ENCODE measurements around the gene DOCK9. TPM values are rescaled to one million over a fixed set of nuclear protein-coding genes. Genes with fewer than 3 reads are reported as not detected.

The DOCK9 gene
- polyA plus RNA-seq, 1 of the 3 experiments (the other 2 are of a cell fraction) = 16.6 TPM

DNA sequence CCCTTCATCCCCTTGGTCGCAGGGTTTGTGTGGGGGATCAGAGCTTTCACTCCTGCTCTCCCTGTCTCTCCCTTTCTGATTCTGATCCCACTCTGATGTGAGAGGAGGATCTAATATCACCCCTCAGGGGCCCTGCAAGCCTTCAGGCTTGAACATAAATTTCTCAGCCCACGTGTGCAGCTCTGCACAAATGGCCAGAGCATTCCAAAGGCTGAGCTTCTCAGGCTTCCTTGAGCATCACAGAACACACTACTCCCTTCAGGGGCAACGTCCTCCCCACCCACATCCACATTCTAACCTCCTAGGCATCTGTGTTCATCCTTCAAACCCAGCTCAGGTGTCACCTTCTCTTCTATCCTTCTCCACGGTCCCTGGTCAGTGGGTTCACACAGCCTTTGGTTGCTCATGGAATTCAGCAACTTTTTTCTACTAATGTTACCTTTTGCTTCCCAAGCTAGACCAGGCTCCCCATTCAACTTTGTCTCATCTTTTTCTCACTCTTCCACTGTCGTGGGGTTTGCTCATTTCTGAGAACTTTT, 24.4 kb upstream of the DOCK9 start:
- H3K79me2 ChIP-seq (ENCODE audit: insufficient read depth) = no peaks in the 10 kb centered on the region
- peaks cover 21 to 28% of the 10 kb centered on the region in 2 experiments; a peak in 3 of 4 replicates for H3K4me1 ChIP-seq (ENCODE audit: control insufficient read depth in 1 of 2, insufficient read depth in 2 of 2, low read depth in 1 of 2, low read length in 1 of 2)
- no peak overlapping the region for H3K27ac ChIP-seq (ENCODE audit: low read depth in 2 of 2, low read length in 1 of 2)
- no peak overlapping the region for H3K4me2 ChIP-seq
- no peaks in the 10 kb centered on the region for H3K36me3 ChIP-seq (replicated peaks in 1 of 2; ENCODE audit: control insufficient read depth in 1 of 2, insufficient read depth in 2 of 2, low read length in 1 of 2)
- H3K4me3 ChIP-seq (ENCODE audit: low read depth in 2 of 2, low read length in 1 of 2) = no peak overlapping the region
- POLR2A ChIA-PET = no interaction called here
- no peaks in the 10 kb centered on the region for H4K20me1 ChIP-seq (ENCODE audit: insufficient read depth)
- H3K27me3 ChIP-seq (ENCODE audit: insufficient read depth) = no peaks in the 10 kb centered on the region
- DNase-seq = no peak
- TF ChIP-seq JUND (IDR thresholded peaks at IDR 0.05) = no peak
- TF ChIP-seq, protein P1, sequence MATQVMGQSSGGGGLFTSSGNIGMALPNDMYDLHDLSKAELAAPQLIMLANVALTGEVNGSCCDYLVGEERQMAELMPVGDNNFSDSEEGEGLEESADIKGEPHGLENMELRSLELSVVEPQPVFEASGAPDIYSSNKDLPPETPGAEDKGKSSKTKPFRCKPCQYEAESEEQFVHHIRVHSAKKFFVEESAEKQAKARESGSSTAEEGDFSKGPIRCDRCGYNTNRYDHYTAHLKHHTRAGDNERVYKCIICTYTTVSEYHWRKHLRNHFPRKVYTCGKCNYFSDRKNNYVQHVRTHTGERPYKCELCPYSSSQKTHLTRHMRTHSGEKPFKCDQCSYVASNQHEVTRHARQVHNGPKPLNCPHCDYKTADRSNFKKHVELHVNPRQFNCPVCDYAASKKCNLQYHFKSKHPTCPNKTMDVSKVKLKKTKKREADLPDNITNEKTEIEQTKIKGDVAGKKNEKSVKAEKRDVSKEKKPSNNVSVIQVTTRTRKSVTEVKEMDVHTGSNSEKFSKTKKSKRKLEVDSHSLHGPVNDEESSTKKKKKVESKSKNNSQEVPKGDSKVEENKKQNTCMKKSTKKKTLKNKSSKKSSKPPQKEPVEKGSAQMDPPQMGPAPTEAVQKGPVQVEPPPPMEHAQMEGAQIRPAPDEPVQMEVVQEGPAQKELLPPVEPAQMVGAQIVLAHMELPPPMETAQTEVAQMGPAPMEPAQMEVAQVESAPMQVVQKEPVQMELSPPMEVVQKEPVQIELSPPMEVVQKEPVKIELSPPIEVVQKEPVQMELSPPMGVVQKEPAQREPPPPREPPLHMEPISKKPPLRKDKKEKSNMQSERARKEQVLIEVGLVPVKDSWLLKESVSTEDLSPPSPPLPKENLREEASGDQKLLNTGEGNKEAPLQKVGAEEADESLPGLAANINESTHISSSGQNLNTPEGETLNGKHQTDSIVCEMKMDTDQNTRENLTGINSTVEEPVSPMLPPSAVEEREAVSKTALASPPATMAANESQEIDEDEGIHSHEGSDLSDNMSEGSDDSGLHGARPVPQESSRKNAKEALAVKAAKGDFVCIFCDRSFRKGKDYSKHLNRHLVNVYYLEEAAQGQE (IDR thresholded peaks at IDR 0.05; ENCODE audit: low read depth, low read length) = no peak
- TF ChIP-seq YY1 (IDR thresholded peaks at IDR 0.05; ENCODE audit: low read depth) = no peak
- TF ChIP-seq SIN3A (IDR thresholded peaks at IDR 0.05; ENCODE audit: borderline replicate concordance, low read depth, low read length) = no peak
- TF ChIP-seq EP300 (IDR thresholded peaks at IDR 0.05; ENCODE audit: borderline replicate concordance in 1 of 2, low read depth in 1 of 2, low read length in 1 of 2) = no peak
- no peak for TF ChIP-seq TEAD4 (IDR thresholded peaks at IDR 0.05; ENCODE audit: borderline replicate concordance, insufficient read depth)
- no peak for TF ChIP-seq SMC3 (IDR thresholded peaks at IDR 0.05; ENCODE audit: low read depth, low read length)
- no peak for TF ChIP-seq EZH2phosphoT487 (IDR thresholded peaks at IDR 0.05; ENCODE audit: borderline replicate concordance, low read depth)
- no peak for TF ChIP-seq GATA2 (CRISPR knock-in tag; IDR thresholded peaks at IDR 0.05)
- no peak for TF ChIP-seq CHD2 (IDR thresholded peaks at IDR 0.05; ENCODE audit: low read length, partially characterized antibody)
- TF ChIP-seq ELF1 (IDR thresholded peaks at IDR 0.05) = no peak
- TF ChIP-seq, protein P2, sequence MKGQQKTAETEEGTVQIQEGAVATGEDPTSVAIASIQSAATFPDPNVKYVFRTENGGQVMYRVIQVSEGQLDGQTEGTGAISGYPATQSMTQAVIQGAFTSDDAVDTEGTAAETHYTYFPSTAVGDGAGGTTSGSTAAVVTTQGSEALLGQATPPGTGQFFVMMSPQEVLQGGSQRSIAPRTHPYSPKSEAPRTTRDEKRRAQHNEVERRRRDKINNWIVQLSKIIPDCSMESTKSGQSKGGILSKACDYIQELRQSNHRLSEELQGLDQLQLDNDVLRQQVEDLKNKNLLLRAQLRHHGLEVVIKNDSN (IDR thresholded peaks at IDR 0.05; ENCODE audit: borderline replicate concordance, low read depth) = no peak
- TF ChIP-seq, protein P3, sequence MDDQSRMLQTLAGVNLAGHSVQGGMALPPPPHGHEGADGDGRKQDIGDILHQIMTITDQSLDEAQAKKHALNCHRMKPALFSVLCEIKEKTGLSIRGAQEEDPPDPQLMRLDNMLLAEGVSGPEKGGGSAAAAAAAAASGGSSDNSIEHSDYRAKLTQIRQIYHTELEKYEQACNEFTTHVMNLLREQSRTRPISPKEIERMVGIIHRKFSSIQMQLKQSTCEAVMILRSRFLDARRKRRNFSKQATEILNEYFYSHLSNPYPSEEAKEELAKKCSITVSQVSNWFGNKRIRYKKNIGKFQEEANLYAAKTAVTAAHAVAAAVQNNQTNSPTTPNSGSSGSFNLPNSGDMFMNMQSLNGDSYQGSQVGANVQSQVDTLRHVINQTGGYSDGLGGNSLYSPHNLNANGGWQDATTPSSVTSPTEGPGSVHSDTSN (IDR thresholded peaks at IDR 0.05) = no peak
- TF ChIP-seq POLR2AphosphoS5 (IDR thresholded peaks at IDR 0.05; ENCODE audit: low read depth, low read length) = no peak
- TF ChIP-seq GABPA (IDR thresholded peaks at IDR 0.05; ENCODE audit: low read depth) = no peak
- TF ChIP-seq TCF12 (IDR thresholded peaks at IDR 0.05) = no peak
- TF ChIP-seq MXI1 (IDR thresholded peaks at IDR 0.05; ENCODE audit: low read depth, low read length) = no peak
- TF ChIP-seq, protein P4, sequence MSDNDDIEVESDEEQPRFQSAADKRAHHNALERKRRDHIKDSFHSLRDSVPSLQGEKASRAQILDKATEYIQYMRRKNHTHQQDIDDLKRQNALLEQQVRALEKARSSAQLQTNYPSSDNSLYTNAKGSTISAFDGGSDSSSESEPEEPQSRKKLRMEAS (IDR thresholded peaks at IDR 0.05; ENCODE audit: low read depth) = no peak
- TF ChIP-seq RAD21 (IDR thresholded peaks at IDR 0.05; ENCODE audit: low read length) = no peak
- TF ChIP-seq, protein P5, sequence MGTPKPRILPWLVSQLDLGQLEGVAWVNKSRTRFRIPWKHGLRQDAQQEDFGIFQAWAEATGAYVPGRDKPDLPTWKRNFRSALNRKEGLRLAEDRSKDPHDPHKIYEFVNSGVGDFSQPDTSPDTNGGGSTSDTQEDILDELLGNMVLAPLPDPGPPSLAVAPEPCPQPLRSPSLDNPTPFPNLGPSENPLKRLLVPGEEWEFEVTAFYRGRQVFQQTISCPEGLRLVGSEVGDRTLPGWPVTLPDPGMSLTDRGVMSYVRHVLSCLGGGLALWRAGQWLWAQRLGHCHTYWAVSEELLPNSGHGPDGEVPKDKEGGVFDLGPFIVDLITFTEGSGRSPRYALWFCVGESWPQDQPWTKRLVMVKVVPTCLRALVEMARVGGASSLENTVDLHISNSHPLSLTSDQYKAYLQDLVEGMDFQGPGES (IDR thresholded peaks at IDR 0.05; ENCODE audit: low read depth, low read length) = no peak
- H2AFZ ChIP-seq (ENCODE audit: low read depth) = no peak overlapping the region
- CTCF ChIA-PET = interaction anchor here (1.7 kb wide), 1 partner anchor 162 kb away, joined by 5 read pairs; no protein-coding TSS in a partner anchor
- no peaks in the 10 kb centered on the region for H3K9me2 ChIP-seq
- H3K9me3 ChIP-seq = no peaks in the 10 kb centered on the region; the same call in 1 of the 2 replicates
- no peak overlapping the region for H3K9ac ChIP-seq
- no peaks in the 10 kb centered on the region for H3F3A ChIP-seq (replicated peaks; ENCODE audit: insufficient read depth)
- WGBS (ENCODE audit: low lambda C conversion rate) = 70% methylated on average over 5 of the region's 5 CpGs

All from SK-N-SH (cell line).